NCI-H748 (cell line): ENCODE data around the gene IFNGR2.
A peak's percentile ranks its signal among the peaks of the same experiment; 100 is the strongest.
"Not testable (repeated sequence)": the region's sequence is repeated elsewhere in the genome, so short reads cannot be mapped to it uniquely, and the experiment has no call there.

Experiments used
- DNase-seq: peaks from one replicate; lab custom pipeline; 2025; ENCODE audit not compliant: unreplicated experiment; lab: John Stamatoyannopoulos, UW

The IFNGR2 gene

DNA sequence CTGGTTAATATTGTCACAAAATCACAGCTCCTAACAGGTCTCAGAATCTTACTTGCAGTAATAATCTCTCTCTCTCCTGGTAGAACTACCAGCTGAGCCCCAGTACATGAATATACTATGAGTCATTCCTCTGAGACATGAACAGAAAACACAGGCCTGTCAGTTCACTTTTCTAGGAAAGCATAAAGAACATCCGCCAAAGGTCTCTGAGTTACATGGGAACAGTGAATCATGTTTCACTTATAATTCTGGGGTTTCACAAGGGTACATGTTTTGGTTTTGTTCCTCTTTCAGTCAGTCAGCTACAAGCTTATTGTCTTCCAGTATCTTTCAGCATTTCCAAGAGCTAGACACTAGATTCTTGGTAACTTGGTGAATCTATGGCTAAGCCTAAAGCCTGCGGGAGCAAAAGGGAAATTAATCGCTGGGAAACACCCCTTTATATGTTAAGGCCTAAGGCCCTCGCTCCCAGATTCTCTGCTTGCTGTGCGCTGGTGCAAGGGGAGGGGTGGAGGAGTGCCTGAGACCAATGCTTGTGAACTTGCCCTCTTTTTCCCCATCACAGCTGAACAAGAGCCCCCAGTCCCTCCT is 31.7 kb downstream of the IFNGR2 start:
- DNase-seq: no peak

- DNase-seq: no peak
These were observed 33.9 kb downstream of the IFNGR2 start for GRCh38 chr21:33437140-33437539.

GRCh38 chr21:33441489-33442477 is 38.6 kb downstream of the IFNGR2 start:
- DNase-seq: peak; percentile 91

GRCh38 chr21:33443194-33443593 is 40.0 kb downstream of the IFNGR2 start:
- no peak for DNase-seq

- no peak for DNase-seq
These were observed 41.3 kb downstream of the IFNGR2 start for GRCh38 chr21:33444499-33444898.

GRCh38 chr21:33446620-33447019 is 43.4 kb downstream of the IFNGR2 start:
- not testable (repeated sequence) for DNase-seq

GRCh38 chr21:33449616-33450015 is 46.4 kb downstream of the IFNGR2 start:
- DNase-seq: no peak

DNA sequence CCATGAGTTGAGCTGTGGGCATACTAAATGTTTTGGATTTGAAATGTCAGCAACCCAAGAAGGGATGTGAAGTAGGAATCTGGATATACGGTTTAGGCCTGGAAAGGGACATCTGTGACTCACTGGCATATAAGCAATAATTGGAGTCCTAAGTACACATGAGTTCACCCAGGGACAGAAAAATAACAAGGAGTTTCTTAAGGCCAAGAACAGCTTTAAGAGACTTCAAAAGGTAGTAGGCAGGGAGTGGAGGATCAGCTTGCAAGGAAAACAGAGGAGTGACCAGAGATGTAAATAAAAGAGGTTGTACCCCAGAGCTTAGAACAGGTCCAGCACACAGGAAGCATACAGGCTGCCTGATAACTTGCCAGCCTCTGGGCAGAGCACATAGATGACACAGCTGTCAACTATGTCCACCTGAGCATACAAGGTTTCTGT is 48.4 kb downstream of the IFNGR2 start:
- DNase-seq: no peak

- no peak for DNase-seq
These were observed 49.1 kb downstream of the IFNGR2 start for GRCh38 chr21:33452362-33452761.

DNA sequence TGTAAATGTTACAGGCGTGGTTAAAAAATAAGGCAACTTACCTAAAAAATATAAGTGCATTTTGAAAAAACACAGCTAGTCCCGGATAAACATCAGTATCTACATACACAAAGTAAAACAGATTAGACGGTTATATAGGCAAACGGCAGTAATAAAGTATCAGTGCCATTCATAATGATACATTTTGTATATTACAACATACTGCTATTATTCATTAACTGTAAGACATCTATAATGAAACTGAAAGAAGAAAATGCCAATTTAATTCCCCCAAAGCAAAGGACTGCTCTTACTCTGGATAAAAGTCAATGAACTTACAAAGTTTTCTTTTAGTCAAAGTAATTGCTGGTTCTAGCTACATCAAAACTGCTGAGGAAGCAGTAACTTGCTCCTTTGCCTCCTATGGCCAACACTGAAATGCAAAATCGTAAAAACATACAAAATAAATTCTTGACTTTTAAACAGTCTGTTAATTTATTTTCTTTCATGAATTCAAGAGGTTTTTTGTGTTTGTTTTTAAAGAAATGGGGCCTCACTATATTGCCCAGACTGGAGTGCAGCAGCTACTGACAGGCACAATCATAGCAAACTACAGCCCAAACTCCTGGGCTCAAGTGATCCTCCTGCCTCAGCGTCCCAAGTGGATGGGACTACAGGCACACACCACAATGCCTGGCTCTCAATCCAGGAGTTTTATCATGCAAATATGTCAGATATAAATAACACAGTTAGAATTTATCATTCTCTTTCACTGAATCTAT is 52.7 kb downstream of the IFNGR2 start:
- no peak for DNase-seq

DNA sequence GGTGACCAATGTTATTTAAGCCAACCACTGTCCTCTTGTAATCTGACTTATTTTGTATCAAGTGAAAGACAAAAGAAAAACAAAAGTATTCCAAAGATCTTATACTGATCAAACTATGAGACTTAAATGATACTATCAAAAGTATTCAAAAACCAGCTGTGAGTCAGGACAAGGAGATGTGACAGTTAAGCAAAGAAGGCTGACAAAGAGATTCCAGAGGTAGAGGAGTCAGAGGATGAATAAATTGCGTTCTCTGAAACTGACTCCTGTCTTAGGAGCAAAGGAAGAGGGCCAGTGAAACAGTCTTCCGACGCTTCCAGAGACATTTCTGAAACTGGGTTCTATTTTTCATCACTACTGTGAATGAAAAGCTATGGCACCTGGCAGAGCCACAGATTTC is 55.6 kb downstream of the IFNGR2 start:
- no peak for DNase-seq

GRCh38 chr21:33461538-33462250 is 58.5 kb downstream of the IFNGR2 start:
- DNase-seq: no peak

GRCh38 chr21:33469183-33469582 is 66.0 kb downstream of the IFNGR2 start:
- DNase-seq: not testable (repeated sequence)

- no peak for DNase-seq
These were observed 67.5 kb downstream of the IFNGR2 start for GRCh38 chr21:33470701-33471100.

DNA sequence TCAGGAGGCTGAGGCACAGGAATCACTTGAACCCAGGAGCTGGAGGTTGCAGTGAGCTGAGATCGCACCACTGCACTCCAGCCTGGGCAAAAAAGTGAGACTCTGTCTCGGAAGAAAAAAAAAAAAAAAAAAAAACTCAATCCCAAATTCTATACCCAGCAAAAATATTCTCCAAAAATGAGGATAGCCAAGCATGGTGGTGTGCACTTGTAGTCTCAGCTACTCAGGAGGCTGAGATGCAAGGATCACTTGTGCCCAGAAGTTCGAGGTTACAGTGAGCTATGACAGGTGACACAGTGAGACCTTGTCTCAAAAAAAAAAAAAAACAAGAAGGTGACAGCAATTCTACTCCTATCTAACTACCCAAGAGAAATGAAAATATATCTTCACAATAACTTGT is 70.1 kb downstream of the IFNGR2 start:
- no peak for DNase-seq

GRCh38 chr21:33477066-33477465 is 73.9 kb downstream of the IFNGR2 start:
- DNase-seq: no peak

DNA sequence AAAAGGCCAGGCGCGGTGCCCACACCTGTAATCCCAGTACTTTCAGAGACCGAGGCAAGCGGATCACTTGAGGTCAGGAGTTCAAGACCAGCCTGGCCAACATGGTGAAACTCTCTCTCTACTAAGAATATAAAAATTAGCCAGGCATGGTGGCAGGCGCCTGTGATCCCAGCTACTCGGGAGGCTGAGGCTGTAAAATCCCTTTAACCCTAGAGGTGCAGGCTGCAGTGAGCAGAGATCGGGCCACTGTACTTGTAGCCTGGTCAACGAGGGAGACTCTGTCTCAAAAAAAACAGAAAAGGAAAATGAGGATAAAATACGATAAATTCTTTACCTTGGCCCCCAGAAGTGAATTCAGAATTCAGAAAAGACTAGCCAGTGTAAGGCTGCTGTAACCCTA is 75.0 kb downstream of the IFNGR2 start:
- no peak for DNase-seq

- peak; percentile 43 for DNase-seq
These were observed 75.9 kb downstream of the IFNGR2 start for GRCh38 chr21:33478935-33479678.

DNA sequence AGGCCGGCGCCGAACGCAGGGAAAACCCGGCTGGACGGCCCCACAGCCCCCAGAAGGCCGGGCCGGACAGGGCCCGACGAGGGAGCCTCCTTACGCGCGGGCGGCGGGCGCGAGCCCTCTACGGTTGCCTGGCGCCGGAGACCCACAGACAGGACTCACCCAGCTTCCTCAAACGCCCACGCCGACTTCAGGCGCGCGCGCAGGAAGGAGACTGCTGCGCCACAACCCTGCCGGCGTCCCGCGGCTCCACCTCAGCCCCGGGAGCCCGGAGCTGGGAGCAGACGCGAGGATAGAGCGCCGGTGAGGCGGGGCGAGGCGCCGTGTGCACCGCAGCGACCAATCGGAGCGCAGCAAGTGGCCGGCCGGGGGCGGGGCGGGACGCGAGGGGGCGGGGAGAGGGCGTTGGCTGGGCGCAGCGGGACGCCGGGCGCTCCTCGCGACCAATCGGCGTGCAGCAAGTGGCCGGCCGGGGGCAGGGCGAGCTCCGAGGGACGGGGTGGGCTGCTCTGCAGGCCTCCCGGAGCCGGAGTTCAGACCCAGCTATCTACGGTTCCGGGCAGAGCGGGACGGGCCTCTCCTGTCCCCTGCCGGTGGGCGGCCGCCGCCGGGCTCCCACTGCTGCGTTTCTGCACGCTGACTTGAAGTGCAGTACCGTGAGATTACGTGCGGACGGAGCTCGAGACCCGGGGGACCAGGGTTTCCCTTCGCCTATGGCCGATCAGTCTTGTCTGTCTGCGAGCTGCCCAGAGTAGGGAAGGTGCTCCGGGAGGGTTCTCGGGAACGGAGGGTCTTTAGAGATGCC is 76.7 kb downstream of the IFNGR2 start, which contains the start of gene TMEM50B:
TMEM50B (minus strand) TSS at position 296 of the 802 bp plus-strand sequence. CDS start 11,089 bp downstream, outside the sequence.
- DNase-seq: peak; percentile 97
